ENCODE data around the gene CRISPLD2.

DNA sequence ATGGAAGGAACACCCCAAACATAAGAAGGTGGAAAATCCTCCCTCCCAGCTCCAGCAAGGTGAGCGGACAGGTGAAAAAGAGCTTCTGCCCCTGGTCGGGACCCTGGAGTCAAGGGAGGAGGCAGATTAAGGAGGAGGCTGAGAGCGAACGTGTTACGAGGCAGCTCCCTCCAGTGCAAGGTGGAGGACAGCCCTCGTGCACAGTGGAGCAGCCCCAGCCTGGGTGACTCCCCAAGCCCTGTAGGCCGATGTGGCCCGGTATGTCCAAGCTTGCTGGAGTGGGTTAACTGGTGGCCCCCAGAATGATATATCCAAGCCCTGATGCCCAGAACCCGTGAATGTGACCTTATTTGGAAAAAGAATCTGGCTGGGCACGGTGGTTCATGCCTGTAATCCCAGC is 15.5 kb upstream of the CRISPLD2 start:
- TF ChIP-seq BHLHE40 (IDR thresholded peaks at IDR 0.05; ENCODE audit: borderline replicate concordance in 1 of 2, low read depth in 2 of 2, low read length in 1 of 2) (no peak), NBN (IDR thresholded peaks at IDR 0.05) (no peak), DPF2 (IDR thresholded peaks at IDR 0.05) (no peak), ETV6 (conservative IDR thresholded peaks at IDR 0.05 in 1 of 2, IDR thresholded peaks at IDR 0.05 in 1 of 2; ENCODE audit: borderline replicate concordance in 1 of 2, low read depth in 1 of 2) (no peak), TAF1 (IDR thresholded peaks at IDR 0.05; ENCODE audit: borderline replicate concordance, low read depth, low read length) (no peak)
- TF ChIP-seq, protein P1, sequence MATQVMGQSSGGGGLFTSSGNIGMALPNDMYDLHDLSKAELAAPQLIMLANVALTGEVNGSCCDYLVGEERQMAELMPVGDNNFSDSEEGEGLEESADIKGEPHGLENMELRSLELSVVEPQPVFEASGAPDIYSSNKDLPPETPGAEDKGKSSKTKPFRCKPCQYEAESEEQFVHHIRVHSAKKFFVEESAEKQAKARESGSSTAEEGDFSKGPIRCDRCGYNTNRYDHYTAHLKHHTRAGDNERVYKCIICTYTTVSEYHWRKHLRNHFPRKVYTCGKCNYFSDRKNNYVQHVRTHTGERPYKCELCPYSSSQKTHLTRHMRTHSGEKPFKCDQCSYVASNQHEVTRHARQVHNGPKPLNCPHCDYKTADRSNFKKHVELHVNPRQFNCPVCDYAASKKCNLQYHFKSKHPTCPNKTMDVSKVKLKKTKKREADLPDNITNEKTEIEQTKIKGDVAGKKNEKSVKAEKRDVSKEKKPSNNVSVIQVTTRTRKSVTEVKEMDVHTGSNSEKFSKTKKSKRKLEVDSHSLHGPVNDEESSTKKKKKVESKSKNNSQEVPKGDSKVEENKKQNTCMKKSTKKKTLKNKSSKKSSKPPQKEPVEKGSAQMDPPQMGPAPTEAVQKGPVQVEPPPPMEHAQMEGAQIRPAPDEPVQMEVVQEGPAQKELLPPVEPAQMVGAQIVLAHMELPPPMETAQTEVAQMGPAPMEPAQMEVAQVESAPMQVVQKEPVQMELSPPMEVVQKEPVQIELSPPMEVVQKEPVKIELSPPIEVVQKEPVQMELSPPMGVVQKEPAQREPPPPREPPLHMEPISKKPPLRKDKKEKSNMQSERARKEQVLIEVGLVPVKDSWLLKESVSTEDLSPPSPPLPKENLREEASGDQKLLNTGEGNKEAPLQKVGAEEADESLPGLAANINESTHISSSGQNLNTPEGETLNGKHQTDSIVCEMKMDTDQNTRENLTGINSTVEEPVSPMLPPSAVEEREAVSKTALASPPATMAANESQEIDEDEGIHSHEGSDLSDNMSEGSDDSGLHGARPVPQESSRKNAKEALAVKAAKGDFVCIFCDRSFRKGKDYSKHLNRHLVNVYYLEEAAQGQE (IDR thresholded peaks at IDR 0.05; ENCODE audit: low read depth, low read length) = no peak
- TF ChIP-seq, protein P2, sequence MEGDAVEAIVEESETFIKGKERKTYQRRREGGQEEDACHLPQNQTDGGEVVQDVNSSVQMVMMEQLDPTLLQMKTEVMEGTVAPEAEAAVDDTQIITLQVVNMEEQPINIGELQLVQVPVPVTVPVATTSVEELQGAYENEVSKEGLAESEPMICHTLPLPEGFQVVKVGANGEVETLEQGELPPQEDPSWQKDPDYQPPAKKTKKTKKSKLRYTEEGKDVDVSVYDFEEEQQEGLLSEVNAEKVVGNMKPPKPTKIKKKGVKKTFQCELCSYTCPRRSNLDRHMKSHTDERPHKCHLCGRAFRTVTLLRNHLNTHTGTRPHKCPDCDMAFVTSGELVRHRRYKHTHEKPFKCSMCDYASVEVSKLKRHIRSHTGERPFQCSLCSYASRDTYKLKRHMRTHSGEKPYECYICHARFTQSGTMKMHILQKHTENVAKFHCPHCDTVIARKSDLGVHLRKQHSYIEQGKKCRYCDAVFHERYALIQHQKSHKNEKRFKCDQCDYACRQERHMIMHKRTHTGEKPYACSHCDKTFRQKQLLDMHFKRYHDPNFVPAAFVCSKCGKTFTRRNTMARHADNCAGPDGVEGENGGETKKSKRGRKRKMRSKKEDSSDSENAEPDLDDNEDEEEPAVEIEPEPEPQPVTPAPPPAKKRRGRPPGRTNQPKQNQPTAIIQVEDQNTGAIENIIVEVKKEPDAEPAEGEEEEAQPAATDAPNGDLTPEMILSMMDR (IDR thresholded peaks at IDR 0.05 in 2 of 3, conservative IDR thresholded peaks at IDR 0.05 in 1 of 3; ENCODE audit: control insufficient read depth in 2 of 3, extremely low read depth in 1 of 3, insufficient read depth in 1 of 3, low read depth in 3 of 3, low read length in 3 of 3) = no peak

Measured in GM12878 (cell line).